SK-N-MC (cell line): Measurements from ENCODE around the gene ABTB2.

Source experiments
- EZH2 ChIP-seq: fragments of 200-600 bp; sonication (generic); IDR thresholded peaks from one replicate; pipeline ENCODE4 v1.6.1; 2017; ENCODE audit warnings: antibody characterized with exemption
- POLR2AphosphoS5 ChIP-seq: IDR thresholded peaks from 2 replicates; pipeline ENCODE4 v1.6.1; 2012; ENCODE audit warnings: mild to moderate bottlenecking, low read depth, low read length, borderline replicate concordance

GRCh38 chr11:34139346-34139745 is 218.5 kb downstream of the ABTB2 start:
- TF ChIP-seq POLR2AphosphoS5 (no peak), EZH2 (no peak)
